K562 (cell line): Measurements from ENCODE around the gene MOB3C. TPM values are rescaled to one million over a fixed set of nuclear protein-coding genes. Genes with fewer than 3 reads are reported as not detected.

ENCODE experiments used
- ATAC-seq: fragments of 200-7000 bp; cut with Tn5 transposase; 3 replicates; pipeline ENCODE4 v1.9.1; 2020; ENCODE audit warnings: moderate library complexity
- BruUV-seq: library from RNA; stranded (reverse); fragments of 400-500 nt; replicated peaks from 2 replicates; lab custom pipeline; 2021; lab: Mats Ljungman, UMichigan
- CTCF ChIA-PET: fragments of 300-600 bp; formaldehyde crosslinking; extraction: SDS; loops from one replicate; lab custom pipeline; 2021; ENCODE audit warnings: low intra/inter-chr PET ratio; lab: Yijun Ruan, JAX
- POLR2A ChIA-PET: fragments of 300-600, 350-650 bp; sonication (Branson Sonifier 250); formaldehyde crosslinking; extraction: SDS; loops from one replicate; lab custom pipeline; 2021; ENCODE audit warnings: antibody characterized with exemption, inconsistent platforms; lab: Yijun Ruan, JAX
- DNase-seq, 4 experiments: peaks; one replicate each; pipeline versions ENCODE4 v3.0.0 to v3.0.0-alpha.2; 2011 to 2018; ENCODE audit warnings: low spot score in 3 of 4, mixed read lengths in 3 of 4; ENCODE audit errors: extremely low read depth in 1 of 4
- FAIRE-seq: peaks from 2 replicates; lab custom pipeline; 2011; peaks lifted over from hg19 to GRCh38; lab: Jason Lieb, UNC
- H2AFZ ChIP-seq: 2 replicates; pipeline ENCODE4 v1.6.0; 2011; ENCODE audit warnings: low read depth, low read length, control low read depth, inconsistent platforms
- H3K27ac ChIP-seq: fragments of 200-600 bp; 3 replicates; pipeline ENCODE4 v1.8.0; 2011; ENCODE audit warnings: low read depth, mild to moderate bottlenecking, control low read depth, inconsistent platforms, low read length, moderate library complexity, mixed read lengths; ENCODE audit errors: extremely low read depth
- H3K27me3 ChIP-seq, 2 experiments: fragments of 300-600 bp in 1 of 2; 2 replicates in 1 of 2; 3 replicates in 1 of 2; pipeline versions ENCODE4 v1.6.0 to v1.8.0; 2011; ENCODE audit warnings: inconsistent platforms in 2 of 2, low read length in 2 of 2, mild to moderate bottlenecking in 1 of 2, mixed read lengths in 1 of 2, moderate library complexity in 1 of 2; ENCODE audit not compliant: control insufficient read depth in 2 of 2, insufficient read depth in 2 of 2
- H3K36me3 ChIP-seq: fragments of 300-600 bp; 3 replicates; pipeline ENCODE4 v1.8.0; 2011; ENCODE audit warnings: mild to moderate bottlenecking, low read length, inconsistent platforms; ENCODE audit not compliant: control insufficient read depth, insufficient read depth
- H3K4me1 ChIP-seq, 2 experiments: fragments of 200-600 bp in 1 of 2; replicated peaks in 1 of 2; 2 replicates in 1 of 2; 3 replicates in 1 of 2; pipeline versions ENCODE4 v1.5.1 to v1.8.0; 2011; ENCODE audit warnings: inconsistent platforms in 2 of 2, low read length in 2 of 2, mild to moderate bottlenecking in 1 of 2, mixed read lengths in 1 of 2, moderate library complexity in 1 of 2; ENCODE audit not compliant: control insufficient read depth in 2 of 2, insufficient read depth in 2 of 2
- H3K4me2 ChIP-seq: 2 replicates; pipeline ENCODE4 v1.6.1; 2011; ENCODE audit warnings: low read length, control low read depth, inconsistent platforms, mixed read lengths; ENCODE audit not compliant: insufficient read depth
- H3K4me3 ChIP-seq: fragments of 200-600 bp; sonication (generic), shearing (Covaris generic); 2 replicates; pipeline ENCODE4 v1.5.1; 2016; ENCODE audit warnings: control low read depth, inconsistent platforms
- H3K79me2 ChIP-seq: fragments of 200-600 bp; 3 replicates; pipeline ENCODE4 v1.8.0; 2011; ENCODE audit warnings: low read length, inconsistent platforms; ENCODE audit not compliant: control insufficient read depth, insufficient read depth
- H3K9ac ChIP-seq, 2 experiments: 2 replicates each; pipeline versions ENCODE4 v1.6.0 to v1.6.1; 2011; ENCODE audit warnings: low read depth in 2 of 2, low read length in 2 of 2, control low read depth in 1 of 2, inconsistent platforms in 1 of 2, mild to moderate bottlenecking in 1 of 2, mixed read lengths in 1 of 2; ENCODE audit not compliant: insufficient read depth in 1 of 2
- H3K9me1 ChIP-seq: one replicate; pipeline ENCODE4 v1.6.0; 2011; ENCODE audit warnings: inconsistent platforms, mild to moderate bottlenecking, low read length, moderate library complexity; ENCODE audit not compliant: control insufficient read depth, insufficient read depth
- H3K9me3 ChIP-seq: replicated peaks from 2 replicates; pipeline ENCODE4 v1.5.1; 2011; ENCODE audit warnings: low read depth, low read length, inconsistent platforms; ENCODE audit not compliant: control insufficient read depth, insufficient read depth
- H4K20me1 ChIP-seq: replicated peaks from 2 replicates; pipeline ENCODE4 v1.6.1; 2011; ENCODE audit warnings: low read length, inconsistent platforms, mixed read lengths; ENCODE audit not compliant: control insufficient read depth, insufficient read depth
- ELF1 ChIP-seq: fragments of 200-800 bp; sonication (Bioruptor generic); IDR thresholded peaks from 2 replicates; pipeline ENCODE4 v1.6.1; 2016; ENCODE audit warnings: missing genetic modification characterization, missing compliant biosample characterization
- ELK1 ChIP-seq: sonication (generic); formaldehyde crosslinking; IDR thresholded peaks from 2 replicates; pipeline ENCODE4 v1.8.1; 2022; ENCODE audit warnings: missing genetic modification reagents
- MCM5 ChIP-seq: fragments of 450-650 bp; IDR thresholded peaks from 2 replicates; pipeline ENCODE4 v1.6.1; 2016; ENCODE audit warnings: low read depth
- POLR3G ChIP-seq: IDR thresholded peaks from 2 replicates; pipeline ENCODE4 v1.6.1; 2011; ENCODE audit not compliant: insufficient read length, insufficient replicate concordance; ENCODE audit errors: extremely low read depth
- SRSF9 ChIP-seq: fragments of 200-400 bp; formaldehyde crosslinking; IDR thresholded peaks from 2 replicates; pipeline ENCODE4 v1.6.1; 2017; ENCODE audit warnings: low read depth, low read length, borderline replicate concordance
- ZMIZ1 ChIP-seq, 2 experiments: fragments of 150-350 bp in 1 of 2; IDR thresholded peaks; 2 replicates each; pipeline ENCODE4 v1.6.1; 2012 to 2016; ENCODE audit warnings: low read depth in 2 of 2, low read length in 2 of 2, mild to moderate bottlenecking in 1 of 2, moderate library complexity in 1 of 2
- ZNF121 ChIP-seq: sonication (generic); formaldehyde crosslinking; conservative IDR thresholded peaks from 2 replicates; pipeline ENCODE4 v1.8.0; 2022; ENCODE audit warnings: missing genetic modification reagents
- WGBS: fragments of 100-300 bp; shearing (Covaris generic); methylation state at CpG from one replicate; pipeline ENCODE4 v1.1.6; 2016; ENCODE audit warnings: low coverage, mixed read lengths; ENCODE audit not compliant: insufficient coverage; ENCODE audit errors: missing lambda C conversion rate; 5-methylcytosine and 5-hydroxymethylcytosine counted together
- in situ Hi-C: fragments of 300-500 bp; cut with MboI; formaldehyde crosslinking; loops from 4 replicates; pipeline ENCODE4 v1.15.0; 2018; ENCODE audit warnings: inconsistent platforms, mixed read lengths
- intact Hi-C: fragments of 100-400 bp; cut with micrococcal nuclease; formaldehyde crosslinking; loops from 2 replicates; pipeline ENCODE4 v1.14.2; 2022
- polyA plus RNA-seq, 8 experiments: library from polyadenylated mRNA; depleted of rRNA in 4 of 8; stranded (reverse) in 5 of 8; unstranded in 3 of 8; fragments of >200 nt; fragmentation: Nextera tagmentation in 2 of 8; fragmentation: Illumina TruSeq in 1 of 8; extraction: Ambion mirVana in 2 of 8; extraction: Trizol in 1 of 8; gene quantifications; 2 replicates each; pipeline versions ENCODE4 v1.2.1 to v1.2.3, GENCODE V29; 2011 to 2014; ENCODE audit warnings: inconsistent platforms in 1 of 8, missing spikeins in 1 of 8
- total RNA-seq, 7 experiments: library from RNA; depleted of rRNA in 6 of 7; stranded (reverse); fragments of >200 nt in 6 of 7; fragmentation: Illumina TruSeq in 2 of 7; extraction: Trizol in 2 of 7; gene quantifications; 2 replicates each; pipeline versions ENCODE4 v1.2.1 to v1.2.3, GENCODE V29; 2011 to 2021; ENCODE audit warnings: low replicate concordance in 1 of 7
- TF ChIP-seq, protein P1 (sequence below): fragments of 450-650 bp; IDR thresholded peaks from 2 replicates; pipeline ENCODE4 v1.6.1; 2016; ENCODE audit warnings: missing biosample characterization, missing genetic modification characterization
- TF ChIP-seq, protein P2 (sequence below): fragments of 450-650 bp; formaldehyde crosslinking; IDR thresholded peaks from 2 replicates; pipeline ENCODE4 v1.4.0; 2020; ENCODE audit warnings: mild to moderate bottlenecking, moderate library complexity

MOB3C gene
- total and polyA plus RNA-seq, 9 of the 15 experiments (the other 6 are each of a cell fraction or from before 2014, with no cell fraction given): 1.0 to 7.5 (median 3.7) TPM

- WGBS: 67% methylated on average over 4 of the region's 4 CpGs
- CTCF ChIA-PET: no interaction called here
Observed at GRCh38 chr1:46645815-46646214, 29.2 kb upstream of the MOB3C start.

GRCh38 chr1:46643368-46643775, 26.8 kb upstream of the MOB3C start:
- H3K4me3 ChIP-seq: no peak overlapping the region
- H3K27me3 ChIP-seq: no peaks in the 10 kb centered on the region
- no peaks in the 10 kb centered on the region for H3K9me1 ChIP-seq
- ChIA-PET CTCF (no interaction called here), POLR2A (interaction anchor here (0.9 to 2.8 kb wide), 7 partner anchors 9 to 26 kb away, joined by 3 to 23 read pairs (median 3); no protein-coding TSS in a partner anchor)
- H3K9ac ChIP-seq: no peak overlapping the region
- no peak overlapping the region for H3K4me2 ChIP-seq
- H4K20me1 ChIP-seq: no peaks in the 10 kb centered on the region
- H3K36me3 ChIP-seq: no peaks in the 10 kb centered on the region; the same call in 1 of the 3 replicates
- no peak overlapping the region for H3K27ac ChIP-seq
- ATAC-seq (peak; percentile 51), DNase-seq (no peak), FAIRE-seq (peak; percentile 11)
- H3K4me1 ChIP-seq: peaks cover 0 to 10% of the 10 kb centered on the region in 2 experiments; a peak in 3 of 5 replicates
- no peaks in the 10 kb centered on the region for H3K9me3 ChIP-seq
- intact Hi-C loops: no loop called here
- no peak overlapping the region for H2AFZ ChIP-seq
- in situ Hi-C loops: no loop called here
- no TSS peak for BruUV-seq
- no peaks in the 10 kb centered on the region for H3K79me2 ChIP-seq
- no peak for TF ChIP-seq MCM5
- TF ChIP-seq ELF1 (tag): no peak
- TF ChIP-seq, protein P1, sequence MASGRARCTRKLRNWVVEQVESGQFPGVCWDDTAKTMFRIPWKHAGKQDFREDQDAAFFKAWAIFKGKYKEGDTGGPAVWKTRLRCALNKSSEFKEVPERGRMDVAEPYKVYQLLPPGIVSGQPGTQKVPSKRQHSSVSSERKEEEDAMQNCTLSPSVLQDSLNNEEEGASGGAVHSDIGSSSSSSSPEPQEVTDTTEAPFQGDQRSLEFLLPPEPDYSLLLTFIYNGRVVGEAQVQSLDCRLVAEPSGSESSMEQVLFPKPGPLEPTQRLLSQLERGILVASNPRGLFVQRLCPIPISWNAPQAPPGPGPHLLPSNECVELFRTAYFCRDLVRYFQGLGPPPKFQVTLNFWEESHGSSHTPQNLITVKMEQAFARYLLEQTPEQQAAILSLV (tag): no peak
- TF ChIP-seq, protein P2, sequence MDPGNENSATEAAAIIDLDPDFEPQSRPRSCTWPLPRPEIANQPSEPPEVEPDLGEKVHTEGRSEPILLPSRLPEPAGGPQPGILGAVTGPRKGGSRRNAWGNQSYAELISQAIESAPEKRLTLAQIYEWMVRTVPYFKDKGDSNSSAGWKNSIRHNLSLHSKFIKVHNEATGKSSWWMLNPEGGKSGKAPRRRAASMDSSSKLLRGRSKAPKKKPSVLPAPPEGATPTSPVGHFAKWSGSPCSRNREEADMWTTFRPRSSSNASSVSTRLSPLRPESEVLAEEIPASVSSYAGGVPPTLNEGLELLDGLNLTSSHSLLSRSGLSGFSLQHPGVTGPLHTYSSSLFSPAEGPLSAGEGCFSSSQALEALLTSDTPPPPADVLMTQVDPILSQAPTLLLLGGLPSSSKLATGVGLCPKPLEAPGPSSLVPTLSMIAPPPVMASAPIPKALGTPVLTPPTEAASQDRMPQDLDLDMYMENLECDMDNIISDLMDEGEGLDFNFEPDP (CRISPR knock-in tag): no peak
- no peak for TF ChIP-seq ELK1
- TF ChIP-seq SRSF9: no peak
- TF ChIP-seq ZMIZ1 (IDR thresholded peaks at IDR 0.05; ENCODE audit: low read depth in 2 of 2, low read length in 2 of 2): no peak

More at GRCh38 chr1:46645815-46646214, 29.2 kb upstream of the MOB3C start:
- no peaks in the 10 kb centered on the region for H3K9me1 ChIP-seq
- intact Hi-C loops (no loop called here), in situ Hi-C loops (no loop called here)
- no peak for DNase-seq
- no peaks in the 10 kb centered on the region for H3K79me2 ChIP-seq
- H3K27ac ChIP-seq: no peak overlapping the region
- no peak overlapping the region for H3K4me3 ChIP-seq
- no peak overlapping the region for H2AFZ ChIP-seq
- H3K9me3 ChIP-seq: no peaks in the 10 kb centered on the region
- FAIRE-seq: no peak
- H3K4me1 ChIP-seq: peaks cover 0 to 10% of the 10 kb centered on the region in 2 experiments; a peak in 3 of 5 replicates
- H3K9ac ChIP-seq: no peak overlapping the region
- no TSS peak for BruUV-seq
- POLR2A ChIA-PET: interaction anchor here (1.0 to 1.4 kb wide), 2 partner anchors 11 to 22 kb away, joined by 3 read pairs; no protein-coding TSS in a partner anchor
- peaks cover 5% of the 10 kb centered on the region for H3K36me3 ChIP-seq
- no peaks in the 10 kb centered on the region for H3K27me3 ChIP-seq
- no peak for ATAC-seq
- no peaks in the 10 kb centered on the region for H4K20me1 ChIP-seq
- H3K4me2 ChIP-seq: no peak overlapping the region
- TF ChIP-seq POLR3G (no peak), ZNF121 (CRISPR knock-in tag) (peak; percentile 71)
